Fibroblast of lung (primary cell): Measurements from ENCODE around the gene EDEM1. TPM values are rescaled to one million over a fixed set of nuclear protein-coding genes. Genes with fewer than 3 reads are reported as not detected.

Source experiments
- DNase-seq, 2 donors: peaks; one replicate each; pipeline versions ENCODE4 v3.0.0 to v3.0.0-alpha.2; 2010; ENCODE audit warnings: low read depth in 2 of 2
- H2AFZ ChIP-seq: 2 replicates; pipeline ENCODE4 v1.5.1; 2012; ENCODE audit warnings: low read length, control low read depth, inconsistent platforms
- H3K27ac ChIP-seq: 2 replicates; pipeline ENCODE4 v1.5.1; 2011; ENCODE audit warnings: low read length, control low read depth; ENCODE audit not compliant: insufficient read depth
- H3K27me3 ChIP-seq: 2 replicates; pipeline ENCODE4 v1.5.1; 2011; ENCODE audit warnings: mild to moderate bottlenecking, low read length; ENCODE audit not compliant: control insufficient read depth, insufficient read depth
- H3K36me3 ChIP-seq: 2 replicates; pipeline ENCODE4 v1.5.1; 2011; ENCODE audit warnings: low read length; ENCODE audit not compliant: control insufficient read depth, insufficient read depth
- H3K4me1 ChIP-seq: 2 replicates; pipeline ENCODE4 v1.5.1; 2011; ENCODE audit warnings: low read length; ENCODE audit not compliant: control insufficient read depth, insufficient read depth; ENCODE audit errors: extremely low read depth
- H3K4me2 ChIP-seq: 2 replicates; pipeline ENCODE4 v1.5.1; 2011; ENCODE audit warnings: low read length, control low read depth; ENCODE audit not compliant: insufficient read depth; ENCODE audit errors: extremely low read depth
- H3K4me3 ChIP-seq, 4 experiments: fragments of 200-600 bp in 1 of 4; sonication (generic) in 1 of 4; replicated peaks in 1 of 4; 2 replicates each; pipeline ENCODE4 v1.5.1; 2011 to 2016; ENCODE audit warnings: low read length in 4 of 4, low read depth in 3 of 4, mild to moderate bottlenecking in 3 of 4, control low read depth in 2 of 4, inconsistent platforms in 1 of 4, mixed read lengths in 1 of 4; ENCODE audit not compliant: insufficient read depth in 1 of 4; ENCODE audit errors: control extremely low read depth in 1 of 4
- H3K79me2 ChIP-seq: 2 replicates; pipeline ENCODE4 v1.5.1; 2012; ENCODE audit warnings: mild to moderate bottlenecking, low read length, inconsistent platforms; ENCODE audit not compliant: control insufficient read depth, insufficient read depth
- H3K9ac ChIP-seq: 2 replicates; pipeline ENCODE4 v1.5.1; 2011; ENCODE audit warnings: mild to moderate bottlenecking, low read length, control low read depth; ENCODE audit not compliant: insufficient read depth
- H3K9me3 ChIP-seq: 2 replicates; pipeline ENCODE4 v1.5.1; 2012; ENCODE audit warnings: low read depth, low read length; ENCODE audit not compliant: control insufficient read depth, insufficient read depth
- H4K20me1 ChIP-seq: 2 replicates; pipeline ENCODE4 v1.5.1; 2011; ENCODE audit warnings: low read length; ENCODE audit not compliant: control insufficient read depth, insufficient read depth; ENCODE audit errors: extremely low read depth
- CTCF ChIP-seq, 2 donors: IDR thresholded peaks in 1 of 2; conservative IDR thresholded peaks in 1 of 2; 1 replicate in 1 of 2; 2 replicates in 1 of 2; pipeline ENCODE4 v1.5.1; 2011 to 2012; ENCODE audit warnings: low read length in 2 of 2, control low read depth in 1 of 2, inconsistent platforms in 1 of 2, low read depth in 1 of 2, mild to moderate bottlenecking in 1 of 2
- EZH2 ChIP-seq: IDR thresholded peaks from 2 replicates; pipeline ENCODE4 v1.5.1; 2012; ENCODE audit warnings: low read length, control low read depth, mild to moderate bottlenecking; ENCODE audit errors: missing control alignments
- polyA plus RNA-seq, 2 donors: library from polyadenylated mRNA; depleted of rRNA in 1 of 2; stranded (reverse) in 1 of 2; unstranded in 1 of 2; fragments of >200 nt; gene quantifications; 2 replicates each; pipeline ENCODE4 v1.2.1, GENCODE V29; 2011 to 2012; ENCODE audit warnings: missing spikeins in 1 of 2
- total RNA-seq: library from RNA; depleted of rRNA; stranded (reverse); fragments of >200 nt; gene quantifications from 2 replicates; pipeline ENCODE4 v1.2.1, GENCODE V29; 2014

EDEM1 gene
- total and polyA plus RNA-seq, 2 donors (not counting 1 experiment from before 2014, with no cell fraction given): 23.6 to 42.4 TPM

- DNase-seq: no peak
- H2AFZ ChIP-seq: no peak overlapping the region
- H4K20me1 ChIP-seq: no peaks in the 10 kb centered on the region
- no peak overlapping the region for H3K4me3 ChIP-seq
- no peaks in the 10 kb centered on the region for H3K9me3 ChIP-seq
- H3K36me3 ChIP-seq: no peaks in the 10 kb centered on the region
- H3K27ac ChIP-seq: no peak overlapping the region
- no peak for TF ChIP-seq EZH2
- no peak for TF ChIP-seq CTCF (conservative IDR thresholded peaks at IDR 0.05 in 1 of 2, IDR thresholded peaks at IDR 0.05 in 1 of 2; ENCODE audit: low read depth in 1 of 2, low read length in 2 of 2)
- peaks cover 87% of the 10 kb centered on the region for H3K79me2 ChIP-seq
- no peaks in the 10 kb centered on the region for H3K27me3 ChIP-seq
- H3K9ac ChIP-seq: no peak overlapping the region
- no peak overlapping the region for H3K4me2 ChIP-seq
- no peaks in the 10 kb centered on the region for H3K4me1 ChIP-seq
Observed at GRCh38 chr3:5149306-5149880, 38.1 kb upstream of the EDEM1 start.

- Histone ChIP-seq H2AFZ (no peak overlapping the region), H3K4me2 (no peak overlapping the region), H3K9me3 (no peaks in the 10 kb centered on the region), H3K27me3 (no peaks in the 10 kb centered on the region), H3K9ac (no peak overlapping the region), H3K27ac (no peak overlapping the region), H3K4me3 (no peak overlapping the region), H3K36me3 (no peaks in the 10 kb centered on the region), H3K79me2 (peaks cover 90% of the 10 kb centered on the region), H4K20me1 (no peaks in the 10 kb centered on the region), H3K4me1 (no peaks in the 10 kb centered on the region)
- no peak for DNase-seq
- TF ChIP-seq CTCF (conservative IDR thresholded peaks at IDR 0.05 in 1 of 2, IDR thresholded peaks at IDR 0.05 in 1 of 2; ENCODE audit: low read depth in 1 of 2, low read length in 2 of 2): no peak
- no peak for TF ChIP-seq EZH2
Observed at GRCh38 chr3:5151586-5151985, 35.9 kb upstream of the EDEM1 start.

- Histone ChIP-seq H3K27ac (no peak overlapping the region), H3K4me2 (no peak overlapping the region), H2AFZ (no peak overlapping the region), H3K9ac (no peak overlapping the region), H3K4me1 (no peaks in the 10 kb centered on the region), H3K79me2 (peaks cover 90% of the 10 kb centered on the region), H4K20me1 (no peaks in the 10 kb centered on the region), H3K4me3 (no peak overlapping the region), H3K36me3 (no peaks in the 10 kb centered on the region), H3K9me3 (no peaks in the 10 kb centered on the region), H3K27me3 (no peaks in the 10 kb centered on the region)
- TF ChIP-seq CTCF (conservative IDR thresholded peaks at IDR 0.05 in 1 of 2, IDR thresholded peaks at IDR 0.05 in 1 of 2; ENCODE audit: low read depth in 1 of 2, low read length in 2 of 2) (no peak), EZH2 (no peak)
- DNase-seq: no peak
Observed at GRCh38 chr3:5153074-5153473, 34.4 kb upstream of the EDEM1 start.
